ENCODE measurements around the gene RAB4B.
"Not testable (repeated sequence)": the region's sequence is repeated elsewhere in the genome, so short reads cannot be mapped to it uniquely, and the experiment has no call there.

The RAB4B gene

GRCh38 chr19:40813182-40813581 lies 35.1 kb downstream of the RAB4B start:
- TF ChIP-seq CTCF (IDR thresholded peaks at IDR 0.05; ENCODE audit: low read depth, low read length), result no peak
- in situ Hi-C loops (cut with HindIII; ENCODE audit: low sequenced_read_pairs), result no loop called here
- no peak overlapping the region for H3K4me3 ChIP-seq (ENCODE audit: low read depth, low read length)
- DNase-seq (ENCODE audit: low read depth, low spot score), result no peak

- no peak overlapping the region for H3K4me3 ChIP-seq (ENCODE audit: low read depth, low read length)
- no peak for DNase-seq (ENCODE audit: low read depth, low spot score)
- no peak for TF ChIP-seq CTCF (IDR thresholded peaks at IDR 0.05; ENCODE audit: low read depth, low read length)
- in situ Hi-C loops (cut with HindIII; ENCODE audit: low sequenced_read_pairs), result no loop called here
Observed at GRCh38 chr19:40815223-40815622, 37.2 kb downstream of the RAB4B start.

GRCh38 chr19:40818480-40819399 lies 40.7 kb downstream of the RAB4B start:
- in situ Hi-C loops (cut with HindIII; ENCODE audit: low sequenced_read_pairs); DNase-seq (ENCODE audit: low read depth, low spot score); H3K4me3 ChIP-seq (ENCODE audit: low read depth, low read length): not testable (repeated sequence)
- peak; percentile 28 for TF ChIP-seq CTCF (IDR thresholded peaks at IDR 0.05; ENCODE audit: low read depth, low read length)

GRCh38 chr19:40819479-40820234 lies 41.6 kb downstream of the RAB4B start:
- in situ Hi-C loops (cut with HindIII; ENCODE audit: low sequenced_read_pairs); H3K4me3 ChIP-seq (ENCODE audit: low read depth, low read length): not testable (repeated sequence)
- peak; percentile 70 for TF ChIP-seq CTCF (IDR thresholded peaks at IDR 0.05; ENCODE audit: low read depth, low read length)
- peak; percentile 29 for DNase-seq (ENCODE audit: low read depth, low spot score)

GRCh38 chr19:40822161-40822560 lies 44.1 kb downstream of the RAB4B start:
- no peak for TF ChIP-seq CTCF (IDR thresholded peaks at IDR 0.05; ENCODE audit: low read depth, low read length)
- H3K4me3 ChIP-seq (ENCODE audit: low read depth, low read length), result no peak overlapping the region
- no peak for DNase-seq (ENCODE audit: low read depth, low spot score)
- in situ Hi-C loops (cut with HindIII; ENCODE audit: low sequenced_read_pairs), result no loop called here

GRCh38 chr19:40822704-40823553 lies 44.9 kb downstream of the RAB4B start:
- DNase-seq (ENCODE audit: low read depth, low spot score); H3K4me3 ChIP-seq (ENCODE audit: low read depth, low read length); in situ Hi-C loops (cut with HindIII; ENCODE audit: low sequenced_read_pairs): not testable (repeated sequence)

GRCh38 chr19:40824916-40825315 lies 46.9 kb downstream of the RAB4B start:
- in situ Hi-C loops (cut with HindIII; ENCODE audit: low sequenced_read_pairs), result not testable (repeated sequence)

GRCh38 chr19:40825460-40826095 lies 47.5 kb downstream of the RAB4B start:
- in situ Hi-C loops (cut with HindIII; ENCODE audit: low sequenced_read_pairs); H3K4me3 ChIP-seq (ENCODE audit: low read depth, low read length); DNase-seq (ENCODE audit: low read depth, low spot score): not testable (repeated sequence)

More at GRCh38 chr19:40824916-40825315, 46.9 kb downstream of the RAB4B start:
- H3K4me3 ChIP-seq (ENCODE audit: low read depth, low read length); DNase-seq (ENCODE audit: low read depth, low spot score): not testable (repeated sequence)

GRCh38 chr19:40826312-40826698 lies 48.3 kb downstream of the RAB4B start:
- H3K4me3 ChIP-seq (ENCODE audit: low read depth, low read length); DNase-seq (ENCODE audit: low read depth, low spot score); in situ Hi-C loops (cut with HindIII; ENCODE audit: low sequenced_read_pairs): not testable (repeated sequence)

Measured in astrocyte of the spinal cord (primary cell).